Naive B cell (primary cell): ENCODE measurements around the gene OR13C5. TPM values are rescaled to one million over a fixed set of nuclear protein-coding genes. Genes with fewer than 3 reads are reported as not detected.

ENCODE experiments used
- ATAC-seq, 2 donors: fragments of 150-1000 bp; cut with Tn5 transposase; 2 replicates each; pipeline ENCODE4 v1.10.0; 2021; ENCODE audit warnings: low read depth in 2 of 2, mild to moderate bottlenecking in 2 of 2, moderate library complexity in 2 of 2
- DNase-seq: peaks from one replicate; pipeline ENCODE4 v3.0.0; 2022
- H3K27ac Mint-ChIP-seq, 6 donors: one replicate each; pipeline ENCODE4 v1.8.0; 2020 to 2022; ENCODE audit warnings: mild to moderate bottlenecking in 6 of 6, mixed read lengths in 6 of 6, moderate library complexity in 5 of 6, inconsistent platforms in 2 of 6
- H3K27me3 Mint-ChIP-seq, 3 donors: one replicate each; pipeline ENCODE4 v1.8.0; 2021 to 2022; ENCODE audit warnings: mixed read lengths in 3 of 3, mild to moderate bottlenecking in 1 of 3
- H3K36me3 Mint-ChIP-seq, 2 donors: one replicate each; pipeline ENCODE4 v1.8.0; 2020 to 2022; ENCODE audit warnings: mixed read lengths in 2 of 2, inconsistent platforms in 1 of 2, mild to moderate bottlenecking in 1 of 2
- H3K4me1 Mint-ChIP-seq, 3 donors: one replicate each; pipeline ENCODE4 v1.8.0; 2020 to 2022; ENCODE audit warnings: mixed read lengths in 3 of 3, inconsistent platforms in 1 of 3, mild to moderate bottlenecking in 1 of 3, moderate library complexity in 1 of 3
- H3K4me3 Mint-ChIP-seq, 8 donors: one replicate each; pipeline ENCODE4 v1.8.0; 2020 to 2022; ENCODE audit warnings: mild to moderate bottlenecking in 8 of 8, mixed read lengths in 8 of 8, moderate library complexity in 8 of 8, inconsistent platforms in 2 of 8
- H3K9me3 Mint-ChIP-seq, 7 donors: one replicate each; pipeline ENCODE4 v1.8.0; 2020 to 2022; ENCODE audit warnings: mixed read lengths in 7 of 7, mild to moderate bottlenecking in 5 of 7, inconsistent platforms in 2 of 7, moderate library complexity in 1 of 7
- polyA plus RNA-seq, 6 donors: library from polyadenylated mRNA; unstranded; fragments of 300-500 nt; fragmentation: Illumina TruSeq; gene quantifications; one replicate each; pipeline ENCODE4 v1.2.3, GENCODE V29; 2021; ENCODE audit warnings: low read depth in 6 of 6

OR13C5 gene
- polyA plus RNA-seq, 6 donors from 2014 or later: not detected

DNA sequence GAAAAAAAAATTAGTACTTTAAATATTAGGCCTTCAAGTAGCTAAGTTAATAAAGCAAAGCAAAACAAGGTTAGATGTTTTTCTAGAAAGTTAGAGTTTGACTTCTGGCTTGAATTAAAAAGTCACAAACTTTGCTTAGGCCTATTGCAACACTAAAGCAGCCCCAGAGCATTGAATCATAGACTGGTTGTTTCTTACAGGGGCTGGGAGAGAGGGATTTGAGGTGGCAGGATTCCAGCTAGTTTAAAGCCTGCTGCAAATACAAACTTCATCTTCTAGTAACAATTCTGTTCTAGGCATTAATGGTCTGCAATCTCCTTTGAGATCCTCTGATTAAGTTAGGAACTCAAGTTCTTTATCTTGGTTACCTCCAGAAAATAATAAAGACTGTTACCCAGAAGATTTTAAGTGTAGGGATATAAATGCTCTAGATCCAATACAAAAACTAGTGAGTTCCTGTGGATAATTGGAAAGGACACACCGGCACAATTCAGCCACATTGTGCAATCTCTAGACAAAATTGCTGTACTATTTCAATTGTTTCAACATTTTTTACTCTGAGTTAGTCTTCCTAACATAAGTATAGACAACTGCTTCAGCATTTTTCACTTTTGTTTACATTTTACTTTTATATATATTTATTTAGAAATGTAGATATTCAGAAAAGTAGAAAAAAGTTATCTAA is 12.6 kb downstream of the OR13C5 start:
- Mint-ChIP-seq H3K9me3 (no peaks in the 10 kb centered on the region), H3K27ac (no peak overlapping the region)

DNA sequence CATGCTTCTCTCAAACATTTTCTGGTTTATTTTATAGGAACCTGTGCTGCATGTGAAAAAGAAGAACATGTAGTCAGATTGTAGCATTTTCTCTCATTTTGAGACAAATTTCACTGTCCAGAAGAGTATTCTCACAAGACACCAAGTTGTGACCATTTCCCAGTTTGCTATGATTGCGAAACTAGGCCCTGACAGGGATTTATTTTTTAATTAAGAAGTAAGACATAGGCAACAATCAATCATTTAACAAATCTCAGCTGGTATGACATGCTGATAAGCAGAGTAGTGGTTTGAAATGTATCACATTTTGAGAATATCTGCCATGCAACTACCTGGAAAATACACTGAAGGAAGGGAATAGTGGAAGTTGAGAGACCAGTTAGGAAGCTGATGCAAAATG is 18.7 kb downstream of the OR13C5 start:
- ATAC-seq (no peak), DNase-seq (no peak)
- no peaks in the 10 kb centered on the region for H3K27me3 Mint-ChIP-seq
- no peak overlapping the region for H3K27ac Mint-ChIP-seq
- no peaks in the 10 kb centered on the region for H3K36me3 Mint-ChIP-seq
- H3K9me3 Mint-ChIP-seq: no peaks in the 10 kb centered on the region
- no peaks in the 10 kb centered on the region for H3K4me1 Mint-ChIP-seq
- H3K4me3 Mint-ChIP-seq: no peak overlapping the region

More for the DNA sequence above, 12.6 kb downstream of the OR13C5 start:
- ATAC-seq: no peak
- H3K27me3 Mint-ChIP-seq: no peaks in the 10 kb centered on the region
- DNase-seq: no peak
- H3K36me3 Mint-ChIP-seq: no peaks in the 10 kb centered on the region
- no peak overlapping the region for H3K4me3 Mint-ChIP-seq
- H3K4me1 Mint-ChIP-seq: no peaks in the 10 kb centered on the region

DNA sequence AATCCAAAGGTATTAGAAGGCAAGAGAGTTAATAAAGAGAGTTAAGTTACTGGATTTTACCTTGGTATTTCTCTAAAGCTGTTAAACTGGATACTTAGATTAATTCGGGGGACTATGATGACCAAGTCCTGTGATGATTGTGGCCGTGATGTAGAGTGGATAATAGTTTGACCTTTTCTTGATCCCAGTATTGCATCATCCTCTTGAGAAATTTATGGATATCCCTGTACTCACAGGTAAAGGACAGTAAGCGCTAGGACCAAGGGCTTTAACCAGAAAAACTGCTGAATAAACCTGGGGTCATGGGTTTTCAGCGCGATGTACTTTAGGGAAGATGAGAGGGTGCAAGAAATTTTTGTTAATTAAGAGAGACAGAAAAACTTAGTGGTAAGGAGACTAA is 21.9 kb downstream of the OR13C5 start:
- Mint-ChIP-seq H3K4me1 (no peaks in the 10 kb centered on the region), H3K4me3 (no peak overlapping the region), H3K27ac (no peak overlapping the region), H3K36me3 (peaks cover 5 to 6% of the 10 kb centered on the region in 2 donors), H3K9me3 (peaks cover 2 to 20% (median 12%) of the 10 kb centered on the region in 7 donors), H3K27me3 (no peaks in the 10 kb centered on the region)
- ATAC-seq (no peak), DNase-seq (no peak)

DNA sequence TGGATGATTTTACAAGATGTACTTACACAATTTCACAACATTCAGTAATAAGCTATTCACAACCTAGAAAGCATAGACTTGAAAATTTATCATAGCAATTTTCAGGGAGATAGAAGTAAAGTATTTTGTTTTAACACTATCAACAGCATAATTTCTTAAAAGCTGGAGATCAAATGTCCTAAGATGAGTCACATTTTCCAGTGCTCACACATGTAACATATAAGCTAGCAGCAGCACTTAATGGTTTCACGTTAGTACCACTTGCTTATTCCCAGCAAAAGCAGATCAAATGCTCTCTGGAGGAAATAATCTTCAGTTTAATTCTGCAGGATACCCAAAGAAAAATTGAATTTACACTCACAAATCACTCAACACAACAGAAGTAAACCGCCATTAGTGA is 23.8 kb downstream of the OR13C5 start:
- peaks cover 5 to 6% of the 10 kb centered on the region in 2 donors for H3K36me3 Mint-ChIP-seq
- H3K4me1 Mint-ChIP-seq: no peaks in the 10 kb centered on the region
- H3K4me3 Mint-ChIP-seq: no peak overlapping the region
- no peak overlapping the region for H3K27ac Mint-ChIP-seq
- peaks cover 3 to 28% (median 14%) of the 10 kb centered on the region in 7 donors for H3K9me3 Mint-ChIP-seq
- no peaks in the 10 kb centered on the region for H3K27me3 Mint-ChIP-seq
- no peak for DNase-seq
- no peak for ATAC-seq

DNA sequence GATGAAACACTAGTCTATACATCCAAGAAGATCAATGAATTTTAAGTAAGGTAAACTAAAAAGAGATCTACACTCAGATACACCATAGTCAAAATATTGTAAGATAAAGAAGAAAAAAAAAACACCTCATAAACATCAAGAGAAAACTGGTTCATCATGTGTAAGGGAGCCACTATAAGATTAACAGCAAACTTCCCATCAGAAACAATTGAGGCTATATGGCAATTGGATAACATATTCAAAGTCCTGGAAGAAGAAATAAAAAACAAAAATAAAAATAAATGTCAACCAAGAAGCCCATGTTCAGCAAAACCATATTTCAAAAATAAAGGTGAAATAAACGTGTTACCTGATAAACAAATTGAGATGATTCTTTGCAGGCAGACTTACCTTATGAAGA is 26.6 kb downstream of the OR13C5 start:
- Mint-ChIP-seq H3K27me3 (no peaks in the 10 kb centered on the region), H3K4me1 (no peaks in the 10 kb centered on the region), H3K27ac (no peak overlapping the region), H3K9me3 (peaks cover 3 to 31% (median 14%) of the 10 kb centered on the region in 7 donors), H3K36me3 (peaks cover 5 to 6% of the 10 kb centered on the region in 2 donors), H3K4me3 (no peak overlapping the region)
- DNase-seq: no peak
- ATAC-seq: no peak

DNA sequence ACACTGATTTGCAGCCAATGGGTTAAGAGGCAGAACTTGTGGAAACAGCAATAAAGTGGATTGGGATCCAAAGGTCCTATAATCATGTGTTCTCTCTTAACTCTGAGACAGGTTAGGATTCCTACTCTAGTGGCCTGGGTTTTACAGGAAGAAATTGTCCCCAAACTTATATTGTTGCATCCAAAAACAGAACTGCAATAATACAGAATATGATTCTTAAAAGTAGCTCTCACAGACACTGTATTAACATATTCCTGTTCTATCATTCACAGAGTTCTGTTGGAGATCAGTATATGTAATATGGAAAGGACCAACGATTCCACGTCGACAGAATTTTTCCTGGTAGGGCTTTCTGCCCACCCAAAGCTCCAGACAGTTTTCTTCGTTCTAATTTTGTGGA is 30.3 kb downstream of the OR13C5 start, which contains the start of gene OR13C8:
OR13C8 (plus strand) TSS at position 301 of the 400 bp plus-strand sequence; CDS start at position 301, 0 bp downstream.
- Mint-ChIP-seq H3K4me3 (no peak within 1 kb of the TSS), H3K27ac (no peak within 1 kb of the TSS), H3K27me3 (no peaks in the 10 kb centered on the region), H3K4me1 (no peaks in the 10 kb centered on the region), H3K9me3 (peaks cover 0 to 27% (median 11%) of the 10 kb centered on the region in 7 donors), H3K36me3 (peaks cover 5 to 6% of the 10 kb centered on the region in 2 donors)
- no peak for ATAC-seq
- DNase-seq: no peak

DNA sequence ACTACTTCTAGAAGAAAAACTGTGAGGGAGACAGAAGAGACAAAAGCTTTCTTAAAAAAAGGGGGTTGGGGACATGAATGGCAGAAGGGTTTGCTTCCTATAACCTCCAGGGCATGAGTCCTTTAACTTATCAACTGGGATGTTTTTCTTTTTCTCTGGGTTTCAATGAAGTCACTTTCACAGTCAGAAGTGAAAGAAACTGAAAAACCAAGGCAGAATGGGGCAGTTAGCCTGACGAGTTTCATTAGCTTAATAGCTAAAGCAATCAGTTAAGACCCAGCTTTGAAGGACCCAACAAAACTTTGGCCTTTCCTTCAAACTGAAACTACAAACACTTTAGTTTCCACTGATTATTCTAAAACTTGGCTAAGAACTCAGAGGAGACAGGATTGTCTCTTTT is 34.9 kb downstream of the OR13C5 start:
- Mint-ChIP-seq H3K9me3 (peaks cover 0 to 8% (median under 1%) of the 10 kb centered on the region in 7 donors), H3K36me3 (no peaks in the 10 kb centered on the region), H3K4me3 (no peak overlapping the region), H3K27me3 (no peaks in the 10 kb centered on the region), H3K4me1 (no peaks in the 10 kb centered on the region), H3K27ac (no peak overlapping the region)
- DNase-seq (no peak), ATAC-seq (no peak)

DNA sequence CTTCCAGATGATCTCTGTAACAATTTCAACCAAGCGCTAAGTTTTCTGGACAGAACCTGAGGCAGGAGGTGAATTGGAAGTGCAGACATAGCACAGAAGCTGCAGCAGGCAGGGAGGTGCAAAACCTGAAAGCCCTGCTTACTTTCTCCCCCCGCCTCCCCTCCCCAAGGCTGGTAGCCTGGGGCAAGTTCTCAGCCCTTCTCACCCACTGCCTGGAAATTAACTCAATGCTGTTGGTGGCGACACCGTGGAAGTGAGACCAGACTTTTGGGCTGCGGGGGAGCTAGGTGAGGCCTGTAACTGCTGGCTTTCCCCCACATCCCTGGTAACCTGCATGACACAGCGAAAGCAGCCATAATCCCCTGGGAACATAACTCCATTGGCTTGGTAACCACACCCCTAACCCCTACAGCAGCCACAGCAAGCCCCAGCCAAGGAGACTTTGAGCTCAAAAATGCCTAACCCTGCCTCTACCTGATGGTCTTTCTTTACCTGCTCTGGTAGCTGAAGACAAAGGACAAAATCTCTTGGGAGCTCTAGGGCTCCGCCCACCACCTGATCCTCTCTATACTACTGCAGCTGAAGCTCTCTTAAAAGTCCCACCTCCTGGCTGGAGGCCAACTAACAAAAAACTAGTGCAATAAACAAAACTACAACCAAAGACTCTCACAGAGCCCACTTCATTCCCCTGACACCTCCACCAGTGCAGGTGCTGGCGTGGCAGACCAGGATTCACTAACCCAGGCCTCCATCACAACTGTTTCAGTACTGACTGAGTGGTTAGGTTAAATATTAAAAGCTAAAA is 42.2 kb downstream of the OR13C5 start:
- H3K27me3 Mint-ChIP-seq: peaks cover 0 to 7% (median 0%) of the 10 kb centered on the region in 3 donors

DNA sequence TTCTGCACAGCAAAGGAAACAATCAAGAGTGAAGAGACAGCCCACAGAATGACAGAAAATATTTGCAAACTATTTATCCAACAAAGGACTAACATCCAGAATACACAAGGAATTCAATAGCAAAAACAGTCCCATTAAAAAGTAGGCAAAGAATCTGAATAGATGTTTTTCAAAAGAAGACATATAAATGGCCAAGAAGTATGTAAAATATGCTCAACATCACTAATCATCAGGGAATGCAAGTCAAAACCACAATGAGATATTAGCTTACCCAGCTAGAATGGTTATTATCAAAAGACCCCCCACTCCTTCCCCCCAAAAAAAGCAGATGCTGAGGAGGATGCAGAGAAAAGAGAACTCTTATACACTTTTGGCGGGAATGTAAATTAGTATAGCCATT is 43.7 kb downstream of the OR13C5 start:
- Mint-ChIP-seq H3K36me3 (no peaks in the 10 kb centered on the region), H3K4me3 (no peak overlapping the region), H3K27me3 (peaks cover 0 to 7% (median 0%) of the 10 kb centered on the region in 3 donors), H3K9me3 (peaks cover 5 to 27% (median 11%) of the 10 kb centered on the region in 7 donors), H3K4me1 (no peaks in the 10 kb centered on the region), H3K27ac (no peak overlapping the region)
- ATAC-seq (no peak), DNase-seq (no peak)

More for the DNA sequence above, 42.2 kb downstream of the OR13C5 start:
- no peaks in the 10 kb centered on the region for H3K4me1 Mint-ChIP-seq
- no peaks in the 10 kb centered on the region for H3K36me3 Mint-ChIP-seq
- DNase-seq (no peak), ATAC-seq (no peak)
- no peak overlapping the region for H3K4me3 Mint-ChIP-seq
- H3K9me3 Mint-ChIP-seq: peaks cover 5 to 27% (median 11%) of the 10 kb centered on the region in 7 donors
- H3K27ac Mint-ChIP-seq: no peak overlapping the region

DNA sequence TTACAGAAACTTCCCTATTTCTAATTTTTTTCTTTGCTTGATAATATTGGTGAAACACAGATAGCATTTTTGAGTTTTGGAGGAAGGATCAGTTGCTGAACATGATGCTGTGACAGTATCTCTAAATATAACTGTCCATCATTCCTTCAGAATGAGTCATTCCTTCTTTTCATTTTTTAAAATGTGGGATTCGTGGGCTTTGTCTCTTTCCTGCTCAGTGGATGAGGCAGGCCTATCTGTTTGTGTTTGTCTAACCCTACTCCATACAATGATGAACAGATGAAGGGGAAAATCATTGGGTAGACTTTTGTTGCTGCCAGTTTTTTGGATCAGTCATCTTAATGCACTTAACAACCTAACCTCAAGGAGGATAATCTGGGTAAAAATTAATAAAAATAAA is 46.0 kb downstream of the OR13C5 start:
- ATAC-seq (no peak), DNase-seq (no peak)
- H3K27ac Mint-ChIP-seq: no peak overlapping the region
- peaks cover 5 to 15% (median 6%) of the 10 kb centered on the region in 7 donors for H3K9me3 Mint-ChIP-seq
- H3K4me1 Mint-ChIP-seq: no peaks in the 10 kb centered on the region
- peaks cover 0 to 5% (median 0%) of the 10 kb centered on the region in 3 donors for H3K27me3 Mint-ChIP-seq
- H3K36me3 Mint-ChIP-seq: no peaks in the 10 kb centered on the region
- no peak overlapping the region for H3K4me3 Mint-ChIP-seq

Other genes with a start within 250 kb of the OR13C5 start
- gene OR13F1, start 95.2 kb downstream of the OR13C5 start, polyA plus RNA-seq: not detected
- not detected for gene OR13C4, start 72.2 kb downstream of the OR13C5 start, polyA plus RNA-seq
- gene OR13C3, start 62.6 kb downstream of the OR13C5 start, polyA plus RNA-seq: not detected
- not detected for gene OR13C8, start 30.2 kb downstream of the OR13C5 start, polyA plus RNA-seq
- not detected for gene OR13C2, start 6.2 kb upstream of the OR13C5 start, polyA plus RNA-seq
- gene OR13C9, start 18.8 kb upstream of the OR13C5 start, polyA plus RNA-seq: not detected
- gene OR13D1, start 95.1 kb upstream of the OR13C5 start, polyA plus RNA-seq: not detected
- 10 to 100 TPM; 22.1 to 60.3 (median 28.3) TPM for gene NIPSNAP3A, start 148.3 kb upstream of the OR13C5 start, polyA plus RNA-seq
- gene NIPSNAP3B, start 164.7 kb upstream of the OR13C5 start, polyA plus RNA-seq: 10 to 100 TPM in 2 of 6 donors, 1 to 10 TPM in 4; 4.4 to 12.1 (median 5.9) TPM